GF-D8 (cell line): Measurements from ENCODE around the gene RAI1.

Experiments used
- DNase-seq: peaks from one replicate; lab custom pipeline; 2025; lab: John Stamatoyannopoulos, UW

RAI1 gene

DNA sequence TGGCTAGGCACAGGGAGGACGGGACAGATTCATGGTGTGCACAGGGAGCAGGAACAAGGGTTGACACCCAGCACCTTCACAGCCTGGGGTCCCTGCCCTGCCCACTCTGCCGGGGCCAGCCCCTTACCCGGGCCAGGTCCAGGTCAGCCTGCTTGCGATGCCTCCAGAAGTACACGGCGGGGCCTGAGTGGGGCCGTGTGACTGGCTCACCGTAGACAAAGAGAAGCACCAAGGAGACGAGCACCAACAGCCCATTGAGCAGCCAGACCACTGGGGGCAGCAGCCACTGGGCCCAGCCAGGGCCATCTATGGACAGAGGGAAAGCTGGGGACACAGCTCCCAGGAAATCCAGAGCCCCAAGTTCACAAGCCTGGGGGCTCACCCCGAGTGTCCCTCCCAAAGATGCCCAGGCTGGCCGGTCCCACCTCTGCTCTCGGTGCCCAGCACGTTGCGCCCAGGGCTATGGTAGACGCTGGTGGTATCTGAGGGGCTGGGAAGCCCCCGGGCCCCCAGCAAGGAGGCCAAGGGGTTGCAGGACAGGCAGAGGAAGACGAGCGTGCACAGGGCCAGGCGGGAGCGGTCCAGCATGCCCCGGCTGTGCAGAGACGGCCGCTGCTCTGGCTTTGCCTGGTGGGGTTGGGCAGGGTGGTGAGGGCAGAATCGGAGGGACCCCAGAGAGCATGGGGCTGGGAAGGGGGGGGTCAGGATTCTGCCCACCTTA is 135.7 kb downstream of the RAI1 start:
- no peak for DNase-seq

GRCh38 chr17:17817552-17817947 is 136.3 kb downstream of the RAI1 start:
- no peak for DNase-seq

DNA sequence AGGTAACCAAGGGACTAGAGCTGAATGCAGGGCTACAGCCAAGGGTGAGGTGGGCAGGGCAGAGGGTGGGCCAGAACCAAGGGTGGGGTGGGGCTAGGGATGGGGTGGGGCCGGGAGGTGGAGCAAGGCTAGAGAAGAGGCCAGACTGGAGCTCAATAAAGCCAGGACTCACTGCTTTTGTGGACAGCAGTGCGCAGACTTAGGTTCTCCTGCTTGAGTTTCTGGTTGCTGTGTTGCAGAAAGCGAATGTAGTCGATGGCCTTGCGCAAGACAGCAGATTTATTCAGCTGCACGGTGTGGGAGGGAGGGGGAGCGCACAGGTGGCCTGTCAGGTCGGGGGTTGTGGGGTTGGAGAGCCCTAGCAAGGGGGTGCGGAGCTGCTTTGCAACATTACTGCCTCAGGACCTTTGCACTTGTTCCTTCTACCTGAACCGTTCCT is 136.8 kb downstream of the RAI1 start:
- no peak for DNase-seq

DNA sequence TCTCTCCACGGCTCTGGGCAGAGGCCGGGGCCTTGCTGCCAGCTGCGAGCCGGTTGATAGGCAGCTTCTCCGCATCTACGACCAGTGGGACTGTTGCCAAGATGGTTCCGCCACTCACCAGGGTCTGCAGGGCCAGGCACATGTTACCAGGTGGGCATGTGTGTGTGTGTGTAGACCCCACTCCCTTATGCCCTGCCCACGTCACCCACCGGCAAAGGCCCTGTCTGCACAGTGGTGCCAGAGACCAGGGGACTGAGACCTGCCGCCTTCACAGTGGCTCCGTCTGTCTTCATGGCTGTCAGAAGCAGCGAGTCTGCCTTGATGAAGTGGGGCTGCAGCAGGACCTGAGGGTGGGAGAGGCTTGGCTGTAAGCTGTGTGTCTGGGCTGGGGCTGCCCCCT is 137.9 kb downstream of the RAI1 start:
- no peak for DNase-seq

- DNase-seq: no peak
Observed at GRCh38 chr17:17819561-17819995, 138.3 kb downstream of the RAI1 start.

DNA sequence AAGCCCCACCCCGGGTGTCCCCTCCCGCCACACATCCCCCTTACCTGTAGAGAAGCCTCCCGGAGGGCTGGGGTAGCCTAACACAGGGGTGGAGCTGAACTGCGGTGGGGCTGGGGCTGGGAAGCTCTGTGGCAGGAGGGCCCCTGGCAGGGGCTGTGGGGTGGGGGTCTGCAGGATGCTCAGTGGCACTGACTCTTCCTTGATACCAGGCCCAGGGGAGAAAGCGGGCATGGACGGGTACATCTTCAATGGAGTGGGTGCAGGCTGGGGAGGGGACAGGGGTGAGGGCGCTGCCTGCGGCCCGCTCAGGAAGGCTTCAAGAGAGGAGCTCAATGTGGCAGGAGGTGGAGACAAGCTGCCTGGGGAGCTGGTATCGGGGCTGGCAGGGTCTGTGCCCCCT is 138.8 kb downstream of the RAI1 start:
- no peak for DNase-seq

GRCh38 chr17:17820463-17821158 is 139.4 kb downstream of the RAI1 start:
- DNase-seq: no peak

GRCh38 chr17:17822189-17822588 is 140.9 kb downstream of the RAI1 start:
- DNase-seq: no peak

DNA sequence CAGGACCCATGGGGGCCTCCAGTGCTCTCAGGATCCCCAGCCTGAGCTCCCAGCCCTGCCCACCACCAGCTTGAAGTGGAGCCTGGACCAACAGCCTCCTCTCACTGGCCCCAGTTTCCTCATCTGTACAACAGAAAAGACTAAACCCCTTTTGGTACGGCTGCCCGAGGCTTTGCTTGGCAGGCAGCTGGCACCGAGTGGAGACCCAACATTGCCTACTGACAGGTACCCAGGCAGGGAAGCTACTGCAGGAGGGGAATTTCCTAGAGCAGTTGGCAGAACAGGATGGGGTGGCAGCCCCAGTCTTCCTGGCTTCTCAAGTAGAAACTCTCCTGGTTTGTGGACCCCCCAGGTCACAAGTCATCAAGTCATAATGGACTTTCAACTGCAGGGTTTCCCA is 141.4 kb downstream of the RAI1 start:
- DNase-seq: no peak

- DNase-seq: peak; percentile 36
Observed at GRCh38 chr17:17823433-17824118, 142.3 kb downstream of the RAI1 start.

DNA sequence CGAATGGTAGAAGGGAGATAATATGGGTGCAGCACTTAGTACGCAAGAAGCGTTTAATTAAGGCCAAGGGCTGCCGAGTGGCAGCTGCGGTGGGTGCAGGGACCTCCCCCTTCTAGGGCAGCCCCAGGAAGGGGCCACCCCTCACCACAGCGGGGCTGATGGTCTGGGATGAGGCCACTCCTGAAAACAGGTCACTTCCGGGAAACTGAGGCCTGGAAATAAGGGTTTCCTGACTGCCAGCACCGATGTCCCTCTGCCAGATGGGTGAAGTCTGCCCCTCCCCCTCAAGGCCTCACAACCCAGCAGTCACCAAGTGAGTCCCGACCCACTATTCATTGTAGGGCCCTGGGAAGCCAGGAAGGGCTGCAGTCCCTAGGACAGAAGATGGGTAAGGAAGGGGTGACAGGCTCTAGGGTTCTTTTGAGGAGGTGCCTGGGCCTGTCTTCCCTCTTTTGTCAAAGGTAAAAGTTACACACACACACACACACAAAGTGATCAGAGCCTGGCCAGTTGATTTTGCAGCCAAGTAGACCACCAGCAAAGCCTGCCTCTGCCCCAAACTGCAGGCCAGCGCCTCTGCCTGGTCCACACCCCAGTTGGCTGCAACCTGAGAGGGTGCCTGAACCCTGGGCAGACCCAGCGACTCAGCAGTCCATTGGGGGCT is 143.0 kb downstream of the RAI1 start:
- no peak for DNase-seq

DNA sequence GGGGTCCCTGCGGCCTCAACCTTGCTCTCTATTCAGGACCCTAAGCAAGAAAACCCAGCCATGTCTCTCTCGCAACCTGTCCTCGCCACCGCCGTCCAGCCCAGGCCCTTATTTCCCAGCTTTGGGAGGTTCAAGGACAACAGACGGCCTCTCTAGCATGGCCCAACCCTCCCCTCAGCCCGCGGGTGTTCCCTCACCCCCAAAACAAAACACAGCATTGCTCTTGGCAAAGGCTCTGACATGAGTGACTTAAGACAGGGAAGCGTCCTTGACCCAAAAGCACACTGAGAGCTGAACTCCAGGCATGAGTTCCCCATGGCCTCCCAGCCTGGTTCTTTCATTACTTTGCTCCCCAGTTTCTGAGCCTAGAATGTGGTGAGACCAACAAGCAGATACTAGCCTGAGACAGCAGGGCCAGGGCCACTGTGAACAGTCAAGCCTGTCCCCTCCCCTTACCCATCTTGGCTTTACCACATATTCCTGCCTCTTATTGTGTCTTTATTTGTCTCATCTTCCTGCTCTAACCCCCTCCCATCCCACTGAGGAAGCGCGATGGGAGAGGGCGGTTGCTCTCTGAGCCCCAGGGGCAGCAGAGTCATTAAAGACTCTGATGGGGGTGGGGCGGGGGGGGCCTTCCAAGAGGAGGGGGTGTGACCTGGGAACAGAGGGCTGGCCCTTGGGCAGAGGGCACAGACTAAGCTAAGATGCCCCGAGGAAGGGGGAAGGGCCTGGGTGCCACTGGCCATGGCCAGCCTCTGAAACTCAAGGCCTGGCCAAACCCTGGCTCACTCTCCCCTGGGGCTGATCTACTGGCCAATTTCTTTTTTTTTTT is 143.7 kb downstream of the RAI1 start:
- DNase-seq: no peak

DNA sequence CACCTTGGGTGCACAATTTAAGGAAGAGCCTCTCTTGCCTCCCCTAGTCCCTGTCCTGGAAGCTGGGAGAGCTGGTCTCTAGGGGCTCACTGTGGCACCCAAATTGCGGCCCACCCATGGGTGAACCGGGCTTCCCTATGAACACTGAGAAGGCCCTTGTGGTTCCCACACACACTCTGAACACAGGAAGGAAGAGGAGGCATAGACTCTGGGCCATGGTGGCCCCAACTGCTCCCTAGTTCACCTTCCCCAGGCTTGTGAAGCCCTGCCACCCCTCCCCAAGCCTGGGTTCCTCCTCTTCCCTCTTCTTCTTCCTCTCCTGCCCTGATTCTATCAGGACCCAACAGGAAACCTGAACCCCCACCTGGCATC is 145.1 kb downstream of the RAI1 start:
- DNase-seq: peak; percentile 26

GRCh38 chr17:17826942-17827785 is 145.9 kb downstream of the RAI1 start:
- DNase-seq: no peak

GRCh38 chr17:17827826-17828621 is 146.8 kb downstream of the RAI1 start:
- DNase-seq: no peak

DNA sequence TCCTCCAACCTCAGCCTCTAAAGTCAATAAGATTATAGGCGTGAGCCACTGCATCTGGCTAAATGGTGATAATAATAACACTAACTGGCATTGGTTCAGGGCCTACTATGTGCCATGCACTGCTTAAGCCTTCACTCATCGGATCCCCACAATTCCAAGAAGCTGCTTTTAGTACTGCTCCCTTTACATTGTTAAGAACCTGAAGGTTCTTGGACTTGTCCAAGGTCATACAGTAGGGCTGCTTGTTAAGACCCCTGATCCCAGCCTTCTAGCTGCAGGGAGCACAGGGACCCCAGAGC is 149.0 kb downstream of the RAI1 start:
- DNase-seq: no peak

GRCh38 chr17:17830740-17831207 is 149.5 kb downstream of the RAI1 start:
- DNase-seq: no peak

GRCh38 chr17:17831208-17832031 is 150.2 kb downstream of the RAI1 start:
- DNase-seq: no peak

DNA sequence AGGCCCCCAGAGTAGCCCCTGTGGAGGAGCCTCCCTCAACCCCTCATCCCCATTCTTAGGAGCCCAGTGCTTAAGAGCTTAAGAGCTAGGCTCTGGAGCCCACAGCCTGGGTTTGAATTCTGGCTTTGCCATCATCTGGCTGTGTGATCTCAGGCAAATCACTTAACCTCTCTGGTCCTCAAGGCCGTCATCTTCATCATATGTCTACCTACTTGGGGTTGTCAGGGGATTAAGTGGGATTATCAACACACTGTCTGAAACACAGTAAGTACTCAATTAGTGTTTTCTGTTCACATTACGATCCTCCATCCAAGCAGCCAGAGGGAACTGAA is 150.7 kb downstream of the RAI1 start:
- DNase-seq: no peak
